CD4-positive, alpha-beta T cell treated with Interleukin-17A for 4 hours (primary cell): ENCODE results near the gene FBLN7.
"Not testable (repeated sequence)": the region's sequence is repeated elsewhere in the genome, so short reads cannot be mapped to it uniquely, and the experiment has no call there.

ENCODE experiments used
- DNase-seq: peaks from one replicate; pipeline ENCODE4 v3.0.0-alpha.2; 2020; ENCODE audit warnings: mixed read lengths

FBLN7 gene

GRCh38 chr2:112187046-112187715 lies 49.0 kb downstream of the FBLN7 start:
- no peak for DNase-seq

GRCh38 chr2:112187805-112188596 lies 49.8 kb downstream of the FBLN7 start:
- DNase-seq: peak; percentile 83

GRCh38 chr2:112189001-112189556 lies 50.9 kb downstream of the FBLN7 start:
- no peak for DNase-seq

DNA sequence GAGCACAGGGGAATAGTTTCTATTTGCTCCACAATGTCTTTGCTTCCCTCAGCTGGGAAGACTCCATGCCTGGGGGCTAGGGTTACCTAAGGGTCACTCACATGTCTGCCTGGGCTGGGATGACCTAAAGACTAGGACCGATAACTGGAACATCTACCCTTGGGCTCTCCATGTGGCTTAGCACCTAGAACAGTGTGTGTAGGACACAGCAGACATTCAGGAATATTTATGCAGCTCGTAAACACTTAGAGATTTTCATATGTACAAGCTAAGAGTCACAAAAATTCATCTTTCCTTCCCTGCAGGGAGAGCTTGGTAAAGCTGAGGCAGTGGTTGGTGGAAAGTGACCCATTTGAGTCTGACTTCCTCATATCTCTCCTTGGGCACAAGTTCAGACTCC lies 55.8 kb downstream of the FBLN7 start:
- DNase-seq: no peak

GRCh38 chr2:112194482-112194881 lies 56.3 kb downstream of the FBLN7 start:
- peak; percentile 50 for DNase-seq

DNA sequence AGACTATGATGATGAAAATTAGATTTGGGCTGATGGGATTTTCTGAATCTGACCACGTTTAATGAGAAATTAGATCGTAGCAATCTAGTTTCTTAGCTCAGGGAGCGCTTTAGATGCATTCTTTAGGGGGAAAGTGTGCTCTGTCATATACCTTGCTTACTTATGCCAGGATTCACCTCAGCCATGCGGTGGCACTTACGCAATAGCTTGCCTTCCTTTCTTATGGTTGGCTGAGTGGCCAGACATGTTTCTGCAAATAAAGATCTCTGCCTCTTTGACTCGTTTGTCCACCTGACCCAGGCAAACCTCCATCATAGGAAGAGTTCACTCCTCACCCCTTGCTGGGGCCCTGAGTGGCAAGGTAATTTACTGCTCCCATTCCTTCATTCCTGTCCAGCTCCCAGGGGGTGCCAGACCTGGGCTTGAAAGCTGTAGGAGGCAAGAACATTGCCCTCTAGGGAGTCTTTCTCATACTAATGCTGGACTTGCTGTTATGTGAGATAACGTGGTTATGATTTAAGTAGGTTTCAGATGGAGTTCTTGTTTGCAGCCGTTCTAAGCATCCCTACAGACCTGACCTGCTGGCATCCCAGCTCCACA lies 57.1 kb downstream of the FBLN7 start:
- no peak for DNase-seq

GRCh38 chr2:112195950-112196349 lies 57.8 kb downstream of the FBLN7 start:
- DNase-seq: peak; percentile 38

GRCh38 chr2:112197868-112198267 lies 59.7 kb downstream of the FBLN7 start:
- no peak for DNase-seq

GRCh38 chr2:112198780-112199179 lies 60.6 kb downstream of the FBLN7 start:
- DNase-seq: no peak

DNA sequence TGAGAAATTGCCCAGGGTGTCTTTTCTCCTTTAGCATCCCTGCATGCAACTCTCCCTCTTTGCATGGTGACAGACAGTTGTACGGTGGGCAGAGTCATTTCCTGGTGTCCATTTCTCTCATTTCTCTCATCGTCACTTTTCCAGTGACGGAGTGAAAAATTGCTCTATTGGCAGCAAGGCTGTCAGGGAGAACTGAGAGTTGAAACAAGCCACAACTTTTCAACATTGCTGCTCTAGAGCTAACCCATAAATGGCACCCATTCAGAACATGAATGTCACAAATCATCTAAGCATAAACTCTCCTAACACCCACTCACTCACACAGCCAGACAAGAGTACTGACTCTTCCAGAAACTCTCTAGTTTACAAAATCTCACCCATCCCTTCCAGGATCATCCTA lies 61.0 kb downstream of the FBLN7 start:
- DNase-seq: no peak

GRCh38 chr2:112201696-112202430 lies 63.7 kb downstream of the FBLN7 start:
- DNase-seq: no peak

GRCh38 chr2:112204411-112204810 lies 66.2 kb downstream of the FBLN7 start:
- DNase-seq: no peak

GRCh38 chr2:112207905-112208304 lies 69.7 kb downstream of the FBLN7 start:
- not testable (repeated sequence) for DNase-seq

DNA sequence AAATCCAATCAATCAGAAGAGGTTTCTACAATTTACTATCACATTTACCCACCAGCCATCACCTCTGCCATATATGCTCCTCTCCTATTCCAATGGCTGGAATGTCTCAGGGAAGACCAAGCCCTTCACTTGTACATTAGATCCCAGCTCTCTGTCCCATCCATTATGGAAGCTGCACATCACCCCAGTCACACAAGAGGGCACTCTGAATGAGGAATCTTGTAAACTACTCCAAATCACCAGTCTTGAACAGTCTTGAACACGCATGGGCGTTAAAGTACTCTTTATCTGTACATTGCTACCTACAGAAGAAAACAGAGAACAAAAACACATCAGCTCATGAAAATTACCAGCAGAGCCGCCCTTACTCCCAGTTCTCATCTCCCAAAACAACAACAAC lies 78.0 kb downstream of the FBLN7 start:
- DNase-seq: no peak

DNA sequence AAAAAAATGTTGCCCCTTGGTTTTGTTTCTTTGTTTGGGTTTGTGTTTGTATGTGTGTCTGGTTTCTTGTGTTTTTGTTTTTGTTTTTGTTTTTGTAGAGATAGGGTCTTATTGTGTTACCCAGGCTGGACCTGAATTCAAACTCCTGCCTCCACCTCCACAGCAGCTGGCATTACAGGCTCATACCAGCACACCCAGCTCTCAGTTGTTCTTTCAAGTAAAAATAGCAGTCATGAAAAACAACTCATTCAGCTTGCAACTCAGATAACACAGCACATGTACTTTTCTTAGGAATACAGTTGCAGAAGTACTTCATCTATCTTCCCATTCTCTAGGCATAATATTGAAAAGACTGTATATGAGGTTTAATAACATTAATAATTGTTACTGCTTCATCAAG lies 79.7 kb downstream of the FBLN7 start:
- no peak for DNase-seq

- no peak for DNase-seq
Measured at GRCh38 chr2:112220186-112220585, 82.0 kb downstream of the FBLN7 start.

DNA sequence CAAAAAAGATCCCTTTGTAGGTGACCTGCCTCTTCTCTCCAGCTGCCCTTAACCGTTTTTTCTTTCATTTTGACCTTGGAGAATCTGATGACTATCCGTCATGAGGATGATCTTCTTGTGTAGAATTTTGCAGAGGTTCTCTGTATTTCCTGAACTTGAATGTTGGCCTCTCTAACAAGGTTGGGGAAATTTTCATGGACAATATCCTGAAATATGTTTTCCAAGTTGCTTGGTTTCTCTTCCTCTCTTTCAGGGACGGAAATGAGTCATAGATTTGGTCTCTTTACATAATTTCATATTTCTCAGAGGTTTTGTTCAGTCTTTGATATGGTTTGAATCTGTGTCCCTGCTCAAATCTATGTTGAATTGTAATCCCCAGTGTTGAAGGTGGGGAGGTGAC lies 82.6 kb downstream of the FBLN7 start:
- DNase-seq: no peak

DNA sequence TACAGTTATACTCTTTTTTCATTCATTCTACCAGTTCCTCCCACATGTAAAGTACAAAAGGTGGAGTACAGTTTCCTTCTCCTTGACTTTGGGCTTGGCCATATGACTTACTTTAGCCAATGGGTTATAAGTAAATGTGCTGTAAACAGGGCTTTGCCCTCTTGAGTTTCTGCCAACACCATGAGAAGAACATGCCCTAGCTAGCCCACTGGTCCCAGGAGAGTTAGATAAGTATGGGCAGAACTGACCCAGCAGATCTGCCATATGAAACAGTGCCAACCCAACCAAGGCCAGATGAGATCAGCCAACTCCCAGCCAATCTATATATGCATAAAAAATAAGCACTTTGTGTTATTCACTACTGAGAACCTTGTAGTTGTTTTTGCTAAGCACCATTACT lies 91.2 kb downstream of the FBLN7 start:
- no peak for DNase-seq

- DNase-seq: no peak
Measured at GRCh38 chr2:112230371-112230770, 92.2 kb downstream of the FBLN7 start.
